DND-41 (cell line): Measurements from ENCODE around the gene TTN.

Experiments used
- CTCF ChIP-seq: IDR thresholded peaks from 2 replicates; pipeline ENCODE4 v1.5.1; 2012; ENCODE audit warnings: borderline replicate concordance, low read length, moderate library complexity, mild to moderate bottlenecking; ENCODE audit not compliant: poor library complexity, severe bottlenecking; ENCODE audit errors: extremely low read depth
- EZH2 ChIP-seq: IDR thresholded peaks from 3 replicates; pipeline ENCODE4 v1.6.1; 2012; ENCODE audit warnings: borderline replicate concordance, low read depth, mild to moderate bottlenecking, moderate library complexity, low read length, inconsistent platforms; ENCODE audit not compliant: severe bottlenecking

DNA sequence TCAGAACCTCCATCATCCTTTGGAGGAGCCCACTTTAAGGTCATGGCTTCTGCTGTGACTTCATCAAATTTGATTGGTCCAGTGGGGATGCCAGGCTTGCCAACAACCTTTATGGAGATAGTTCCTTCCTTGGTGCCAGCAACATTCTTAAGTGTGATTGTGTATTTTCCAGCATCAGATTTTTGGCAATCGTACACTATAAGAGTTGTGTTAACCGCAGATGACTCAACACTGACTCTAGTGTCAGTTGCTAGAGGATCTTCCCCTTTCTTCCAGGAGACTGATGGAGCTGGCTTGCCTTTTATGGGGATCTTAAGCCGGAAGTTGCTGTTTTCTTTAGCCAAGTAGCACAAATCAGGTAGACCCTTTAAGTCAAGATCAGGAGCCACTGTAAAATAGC lies 228.2 kb downstream of the TTN start:
- TF ChIP-seq CTCF (no peak), EZH2 (no peak)
